ENCODE data around the gene SLC16A1.
"Not testable (repeated sequence)": the region's sequence is repeated elsewhere in the genome, so short reads cannot be mapped to it uniquely, and the experiment has no call there.

Gene SLC16A1

DNA sequence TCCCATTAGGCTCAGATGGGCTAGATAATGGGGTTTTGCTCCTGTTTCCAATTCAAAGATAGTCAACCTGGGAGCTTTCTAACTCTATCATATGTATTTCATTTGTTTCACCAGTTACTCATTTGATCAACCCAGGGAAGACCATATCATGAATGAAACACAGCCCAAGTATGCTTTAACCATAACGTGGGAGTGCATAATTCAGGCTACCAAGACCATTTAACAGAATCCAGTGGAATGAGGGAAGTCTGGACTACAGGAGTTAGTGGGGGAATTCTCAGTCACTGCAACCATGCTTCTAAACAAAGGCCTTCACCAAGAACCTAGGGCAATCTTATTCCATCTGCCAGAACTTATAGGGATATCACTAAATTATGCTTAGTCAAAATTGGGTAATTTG, 15.0 kb upstream of the SLC16A1 start:
- no peak for DNase-seq

DNA sequence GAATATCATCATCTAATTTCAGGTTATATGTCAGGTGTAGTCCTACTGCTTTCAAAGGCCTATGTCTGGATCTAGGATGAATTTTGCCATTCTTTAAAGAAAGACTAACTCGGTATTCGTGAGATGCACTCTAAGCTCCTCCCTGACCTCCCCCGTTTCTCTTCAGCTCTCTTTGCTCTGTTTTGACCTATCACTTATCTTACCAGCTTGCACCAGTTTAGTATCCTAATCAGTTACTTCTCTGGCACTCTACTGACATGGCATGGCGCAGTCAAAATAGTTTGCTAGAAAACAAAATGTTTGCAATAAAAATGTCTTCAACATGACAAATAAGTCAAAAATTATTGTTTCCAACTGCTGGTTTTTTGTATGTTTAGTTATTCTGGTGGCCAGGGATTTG, 8.4 kb upstream of the SLC16A1 start:
- DNase-seq: no peak

DNA sequence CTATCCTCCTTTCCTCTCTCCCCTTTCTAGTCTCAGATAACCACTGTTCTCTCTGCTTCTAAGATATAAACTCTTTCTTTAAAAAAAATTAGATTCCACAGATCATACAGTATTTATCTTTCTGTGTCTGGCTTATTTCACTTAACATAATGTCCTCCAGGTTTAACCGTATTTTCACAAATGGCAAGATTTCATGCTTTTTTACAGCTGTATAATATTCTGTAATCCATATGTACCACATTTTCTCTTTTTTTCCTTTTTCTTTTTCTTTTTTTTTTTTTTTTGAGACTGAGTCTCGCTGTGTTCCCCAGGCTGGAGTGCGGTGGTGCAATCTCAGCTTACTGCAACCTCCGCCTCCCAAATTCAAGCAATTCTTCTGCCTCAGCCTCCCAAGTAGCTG, 5.1 kb upstream of the SLC16A1 start:
- no peak for DNase-seq

DNA sequence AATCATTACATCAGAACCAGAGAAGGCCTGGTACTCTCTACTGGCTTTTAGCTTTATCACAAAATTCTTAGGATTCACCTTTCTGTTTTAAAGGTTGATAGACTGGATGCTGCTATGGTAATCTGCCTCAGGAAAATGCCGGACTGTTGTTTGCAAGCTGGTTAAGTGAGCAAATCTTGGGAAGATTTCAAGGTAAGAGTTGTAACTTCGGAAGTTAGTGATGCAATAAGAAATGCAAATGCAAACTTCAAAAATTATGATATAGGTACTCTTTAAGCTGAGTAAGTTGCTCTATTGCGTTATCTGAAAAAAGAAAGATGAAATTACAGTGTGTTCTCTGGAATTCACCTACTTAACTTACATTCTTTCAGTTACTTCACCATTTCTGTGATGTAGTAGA, 4.4 kb upstream of the SLC16A1 start:
- no peak for DNase-seq

DNA sequence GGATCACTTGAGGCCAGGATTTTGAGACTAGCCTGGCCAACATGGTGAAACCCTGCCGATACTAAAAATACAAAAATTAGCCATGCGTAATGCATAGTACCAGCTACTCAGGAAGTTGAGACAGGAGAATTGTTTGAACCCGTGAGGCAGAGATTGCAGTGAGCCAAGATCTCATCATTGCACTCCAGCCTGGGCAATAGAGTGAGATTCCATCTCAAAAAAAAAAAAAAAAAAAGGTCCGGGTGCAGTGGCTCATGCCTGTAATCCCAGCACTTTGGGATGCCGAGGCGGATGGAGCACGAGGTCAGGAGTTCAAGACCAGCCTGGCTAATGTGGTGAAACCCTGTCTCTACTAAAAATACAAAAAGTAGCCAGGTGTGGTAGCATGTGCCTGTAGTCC, 2.2 kb upstream of the SLC16A1 start:
- not testable (repeated sequence) for DNase-seq

DNA sequence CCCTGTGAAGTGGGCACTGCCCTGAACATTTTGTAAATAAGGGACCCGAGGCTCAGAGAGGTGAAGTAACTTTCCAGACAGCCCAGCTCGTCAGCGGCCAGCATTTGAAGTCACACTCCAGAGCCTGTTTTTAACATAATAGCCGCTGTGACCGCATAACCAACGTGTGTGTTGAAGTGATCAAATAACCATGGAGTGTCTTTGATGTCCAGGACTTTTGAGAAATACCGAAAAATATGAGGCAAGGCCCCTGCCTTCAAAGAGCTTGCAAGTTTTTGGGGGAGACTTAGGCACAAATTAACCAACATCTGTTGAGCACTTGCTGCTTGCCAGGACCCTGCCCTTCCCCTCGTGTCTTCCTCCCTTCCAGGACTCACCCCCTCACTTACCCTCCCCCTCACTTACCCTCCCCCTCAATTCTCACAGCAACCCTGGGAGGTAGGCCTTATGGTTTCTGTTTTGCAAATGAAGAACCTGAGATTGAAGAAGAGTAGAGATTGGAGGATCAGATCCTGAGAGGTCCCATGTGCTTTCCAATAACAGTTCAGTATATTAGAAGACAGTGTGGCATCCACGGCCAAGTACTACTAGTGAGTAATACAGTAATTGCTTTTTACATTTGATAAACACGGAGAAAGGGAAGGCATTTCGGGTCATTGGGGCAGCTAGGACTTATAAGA, 1.3 kb upstream of the SLC16A1 start:
- DNase-seq: peak in 4 of 5 experiments; percentile 9 to 95 (median 25)

DNA sequence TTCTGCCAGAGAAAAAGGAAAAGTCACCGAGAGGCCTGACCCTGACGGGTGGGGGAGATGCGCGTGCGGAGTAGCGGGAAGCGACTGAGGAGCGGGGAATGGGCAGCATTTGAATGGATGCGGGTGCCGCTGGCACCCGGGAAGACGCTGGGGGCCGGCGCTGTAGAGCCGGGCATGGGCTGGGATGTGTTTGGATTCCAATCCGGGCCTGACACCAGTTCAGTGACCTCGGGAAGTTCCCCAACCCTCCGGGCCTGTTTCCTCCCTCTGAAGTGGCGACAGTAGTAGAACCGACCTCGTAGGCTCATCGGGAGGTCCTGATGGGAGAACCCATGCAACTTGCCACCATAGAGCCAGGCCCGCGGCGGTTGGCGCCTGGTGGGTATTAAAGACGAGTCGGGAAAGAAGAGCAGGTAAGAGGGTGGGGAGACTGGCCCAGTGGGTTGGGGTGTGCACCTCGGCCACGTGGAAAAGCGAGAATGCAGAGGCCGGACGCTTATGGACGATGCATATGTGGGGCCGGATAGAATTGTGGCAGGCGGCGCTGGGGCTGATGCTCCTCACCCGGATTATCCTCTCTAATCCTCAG, 642 bp upstream of the SLC16A1 start:
- peak in 3 of 5 experiments; percentile 10 to 45 (median 19) for DNase-seq

DNA sequence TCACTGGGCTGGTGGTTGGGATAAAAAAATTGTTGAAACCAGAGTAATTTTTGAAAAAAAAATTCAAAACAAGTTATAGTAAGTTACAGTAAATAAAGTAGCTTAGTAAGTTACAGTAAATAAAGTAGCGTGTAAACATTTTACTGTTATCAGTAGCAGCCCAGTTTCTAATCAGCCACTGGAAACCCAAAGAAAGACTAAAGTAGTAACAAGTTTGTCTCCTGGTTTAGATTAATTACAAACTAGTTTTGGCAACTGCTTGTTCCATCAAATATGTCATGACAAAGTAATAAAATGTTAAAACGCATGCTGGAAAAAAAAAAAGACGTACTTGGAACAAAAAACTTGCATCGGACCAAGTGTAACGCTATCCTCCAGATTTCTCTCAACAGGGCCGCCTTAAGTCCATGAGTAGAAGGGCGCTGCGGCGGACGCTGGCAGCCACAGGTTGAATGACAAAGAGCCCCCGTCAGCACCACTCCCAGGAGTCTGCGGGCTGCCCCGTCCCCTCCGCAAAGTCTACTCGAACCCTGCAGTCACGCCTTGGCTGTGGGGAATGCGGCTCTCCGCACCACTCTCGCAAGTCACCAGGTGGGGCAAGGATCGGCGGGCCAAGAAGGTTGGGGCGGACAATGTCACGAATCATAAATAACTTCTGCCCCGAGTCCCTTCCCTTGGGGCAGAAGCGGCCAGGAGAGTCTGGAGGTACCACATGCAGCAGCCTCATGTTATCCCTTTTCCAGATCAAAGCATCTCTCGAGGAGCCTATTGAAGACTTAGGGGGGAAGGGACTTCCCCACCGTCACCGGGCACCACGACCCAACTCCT, 837 bp downstream of the SLC16A1 start:
- peak; percentile 19 to 83 (median 39) for DNase-seq

DNA sequence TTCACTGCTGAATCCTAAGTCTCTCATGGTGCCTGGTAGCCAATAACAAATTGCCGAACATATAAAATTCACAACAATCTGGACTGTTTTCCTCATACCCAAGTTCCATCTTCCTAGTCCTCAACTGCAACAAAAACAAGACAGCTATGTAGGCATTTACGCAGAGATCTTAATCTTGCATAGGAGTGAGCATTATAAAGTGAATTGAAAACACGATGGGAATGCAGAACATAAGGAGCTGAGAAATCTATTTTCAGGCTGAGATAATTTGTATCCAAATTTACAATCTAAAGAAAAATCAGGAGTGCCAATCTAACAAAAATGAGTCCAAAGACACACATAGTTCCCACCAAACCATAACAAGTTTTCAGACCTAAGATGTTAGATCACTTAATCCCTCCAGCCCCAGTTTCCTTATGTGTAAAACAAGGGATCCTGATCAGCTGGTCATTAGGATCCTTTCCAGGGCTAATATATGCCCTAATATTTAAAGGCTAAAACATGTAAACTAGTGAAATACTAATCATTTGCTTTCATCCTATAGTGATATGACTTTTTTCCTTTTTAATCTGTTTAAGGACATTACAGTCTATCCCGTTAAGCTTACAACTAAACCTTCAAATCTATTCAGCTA, 1.9 kb downstream of the SLC16A1 start:
- no peak for DNase-seq

DNA sequence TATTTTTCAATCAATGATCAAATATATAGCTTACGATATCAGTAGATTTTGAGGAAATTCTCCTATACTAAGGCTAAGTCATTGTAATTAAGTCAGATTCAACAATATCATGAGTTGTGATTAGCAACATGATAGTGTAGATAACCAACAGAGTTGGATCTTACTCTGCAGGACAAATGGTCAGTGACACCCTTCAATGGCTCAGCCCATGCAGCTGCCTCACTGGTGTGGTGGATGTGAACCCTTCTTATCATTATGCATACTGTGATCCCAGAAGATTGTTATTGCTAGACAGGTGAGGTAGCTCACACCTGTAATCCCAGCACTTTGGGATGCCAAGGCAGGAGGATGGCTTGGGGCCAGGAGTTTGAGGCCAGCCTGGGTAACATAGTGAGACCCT, 5.6 kb downstream of the SLC16A1 start:
- DNase-seq: no peak

DNA sequence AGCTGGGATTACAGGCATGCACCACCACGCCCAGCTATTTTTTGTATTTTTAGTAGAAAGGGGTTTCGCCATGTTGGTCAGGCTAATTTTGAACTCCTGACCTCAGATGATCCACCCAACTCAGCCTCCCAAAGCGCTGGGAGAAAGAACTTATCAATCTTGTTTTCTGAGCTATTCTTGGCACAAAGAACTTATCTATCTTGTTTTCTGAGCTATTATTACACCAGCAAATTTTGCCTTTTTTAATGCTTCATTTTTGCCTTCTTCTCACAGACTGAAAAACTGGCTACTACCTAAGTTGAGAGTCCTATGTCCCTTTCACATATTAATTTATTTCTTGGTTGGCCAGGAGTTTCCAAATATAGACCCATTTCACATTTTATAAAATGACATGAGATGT, 9.3 kb downstream of the SLC16A1 start:
- DNase-seq: no peak

DNA sequence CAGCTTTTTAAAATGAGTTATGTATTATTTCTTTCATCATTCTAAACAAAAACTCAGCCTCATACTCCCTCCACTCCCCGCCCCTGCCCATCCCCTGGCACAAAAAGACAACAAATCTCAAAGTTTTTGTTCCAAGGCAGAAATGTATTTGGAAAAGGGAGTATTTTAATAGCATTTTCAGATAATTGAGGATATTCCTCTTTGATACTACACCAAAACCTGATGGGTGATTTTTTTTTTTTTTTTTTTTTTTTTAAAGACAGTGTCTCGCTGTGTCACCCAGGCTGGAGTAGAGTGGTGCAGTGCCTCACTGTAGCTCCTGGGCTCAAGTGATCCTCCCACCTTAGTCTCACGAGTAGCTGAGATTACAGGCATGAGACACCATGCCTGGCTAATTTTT, 16.2 kb downstream of the SLC16A1 start:
- no peak for DNase-seq

DNA sequence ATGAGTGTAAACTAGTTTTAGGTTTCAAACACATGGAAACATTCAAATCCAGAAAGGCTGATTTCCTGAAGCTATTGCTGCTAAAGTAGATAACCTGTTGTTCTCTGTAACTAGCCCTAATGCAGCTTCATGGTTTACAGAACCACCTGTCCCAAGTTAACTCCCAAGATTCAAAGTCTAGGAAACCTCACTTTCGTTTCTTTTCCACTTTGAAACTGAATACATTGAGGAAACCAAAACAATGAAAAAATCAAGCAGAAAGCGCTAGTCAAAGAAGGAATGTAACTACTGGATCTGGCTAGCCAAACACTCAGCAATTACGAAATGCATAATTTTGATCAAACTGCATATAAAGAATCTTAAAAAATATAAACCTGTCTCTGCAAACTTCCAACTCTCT, 17.8 kb downstream of the SLC16A1 start:
- no peak for DNase-seq

DNA sequence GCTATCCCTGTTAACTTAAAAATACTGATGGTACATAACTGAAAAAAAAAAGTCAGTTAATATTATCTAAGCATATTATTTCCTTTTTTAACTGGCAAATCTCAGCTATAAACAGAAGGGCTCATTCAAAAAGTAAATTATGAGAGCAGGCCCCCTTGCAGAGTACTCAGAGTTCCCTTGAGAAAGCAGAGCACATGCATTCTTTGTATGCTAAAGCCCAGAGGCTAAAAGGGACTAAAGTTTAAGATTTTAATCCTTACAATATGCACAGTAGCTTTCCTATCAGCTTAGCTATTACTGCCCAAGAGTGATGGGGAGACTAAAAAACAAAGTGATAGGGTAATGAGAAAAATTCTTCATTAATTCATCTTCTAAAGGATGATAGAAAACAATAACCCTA, 18.5 kb downstream of the SLC16A1 start:
- no peak for DNase-seq

DNA sequence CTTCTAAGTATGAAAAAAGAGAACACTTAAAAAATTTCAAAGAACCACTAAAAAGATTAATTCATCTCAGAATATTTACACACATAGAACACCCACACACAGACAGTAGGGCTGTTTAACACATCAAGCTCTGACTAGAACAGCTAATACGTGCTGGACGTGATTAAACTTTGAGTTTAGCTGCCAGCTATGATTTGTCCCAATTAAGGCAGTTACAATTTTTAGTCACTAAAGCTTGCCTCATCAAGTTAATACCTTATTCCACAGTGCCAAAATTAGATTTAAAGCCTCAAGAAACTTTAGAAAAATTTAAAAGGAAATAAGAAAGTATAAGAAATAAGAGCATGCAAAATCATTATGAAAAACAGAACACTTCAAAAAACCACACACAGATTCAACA, 18.9 kb downstream of the SLC16A1 start:
- peak in 1 of 5 experiments; percentile 21 for DNase-seq

DNA sequence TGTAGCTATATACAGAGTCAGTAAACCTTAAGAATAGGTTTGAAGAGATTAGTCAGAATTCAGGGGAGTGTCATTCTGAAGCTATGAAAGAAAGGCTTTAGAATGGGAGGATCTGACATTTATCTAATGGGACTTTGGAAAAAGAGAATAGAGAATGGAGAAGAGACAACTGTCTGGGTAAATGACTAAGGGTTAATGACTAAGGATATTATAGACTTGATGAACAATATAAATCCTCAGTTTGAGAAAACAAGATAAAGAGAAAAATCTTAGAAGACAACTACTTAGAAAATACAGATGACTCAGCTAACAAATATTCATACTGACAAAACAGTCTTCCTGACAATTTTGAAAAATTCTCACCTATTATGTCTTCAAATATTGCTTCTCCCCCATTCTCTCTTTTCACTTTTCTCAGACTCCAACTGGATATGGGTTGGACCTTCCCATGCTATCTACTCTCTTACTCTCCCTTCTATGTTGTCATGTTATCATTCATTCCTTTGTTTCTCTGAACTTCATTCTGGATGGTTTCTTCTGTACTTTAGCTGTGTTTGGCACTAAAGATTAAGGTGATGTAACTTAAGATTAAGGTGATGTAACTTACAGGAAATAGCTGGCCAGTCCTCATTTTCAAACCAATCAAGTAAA, 20.4 kb downstream of the SLC16A1 start:
- DNase-seq: no peak

DNA sequence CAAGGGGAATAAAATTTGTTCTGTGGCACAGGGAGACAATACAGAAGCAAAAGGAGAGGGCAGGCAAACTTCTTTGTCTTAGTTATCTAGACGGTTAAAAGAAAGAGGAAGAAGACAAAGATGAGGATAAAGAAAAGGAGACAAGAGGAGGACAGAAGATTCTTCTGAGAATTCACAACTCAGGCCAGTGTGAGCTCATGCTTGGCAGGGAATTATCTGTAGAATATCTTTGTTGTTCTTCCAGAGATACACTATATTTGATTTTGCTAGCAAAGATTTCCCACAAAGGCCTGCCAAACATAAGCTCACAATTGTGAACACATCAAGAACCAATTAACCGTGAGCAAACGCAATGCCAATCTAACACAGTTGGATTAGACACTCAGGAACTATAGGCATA, 21.4 kb downstream of the SLC16A1 start:
- no peak for DNase-seq

DNA sequence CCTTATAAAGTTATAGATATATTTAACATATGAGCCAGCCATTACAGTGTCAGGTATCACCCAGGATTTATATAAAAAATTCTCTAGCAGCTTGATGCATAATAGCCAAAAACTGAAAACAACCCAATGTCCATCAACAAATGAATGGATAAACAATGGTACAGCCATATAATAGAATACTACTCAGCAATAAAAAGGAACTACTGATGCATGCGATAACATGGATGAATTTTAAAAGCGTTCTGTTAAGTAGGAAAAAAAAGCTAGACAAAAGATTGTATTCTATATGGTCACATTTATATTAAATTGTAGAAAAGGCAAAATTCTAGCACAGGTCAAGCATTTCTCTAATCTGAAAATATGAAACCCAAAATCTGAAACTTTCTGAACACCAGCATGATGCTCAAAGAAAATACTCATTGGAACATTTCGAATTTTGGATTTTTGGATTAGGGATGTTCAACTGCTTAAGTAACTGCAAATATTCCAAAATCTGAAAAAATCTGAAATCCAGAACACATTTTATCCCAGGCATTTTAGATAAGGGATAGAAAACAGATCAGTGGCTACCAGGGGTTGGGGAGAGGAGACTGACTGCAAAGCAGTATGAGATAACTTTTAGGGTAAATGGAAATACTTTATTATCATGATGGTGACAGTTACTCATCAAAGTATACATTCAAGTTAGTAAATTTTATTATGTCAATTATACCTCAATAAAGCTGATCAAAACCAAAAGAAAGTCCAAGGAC, 22.0 kb downstream of the SLC16A1 start:
- no peak for DNase-seq

DNA sequence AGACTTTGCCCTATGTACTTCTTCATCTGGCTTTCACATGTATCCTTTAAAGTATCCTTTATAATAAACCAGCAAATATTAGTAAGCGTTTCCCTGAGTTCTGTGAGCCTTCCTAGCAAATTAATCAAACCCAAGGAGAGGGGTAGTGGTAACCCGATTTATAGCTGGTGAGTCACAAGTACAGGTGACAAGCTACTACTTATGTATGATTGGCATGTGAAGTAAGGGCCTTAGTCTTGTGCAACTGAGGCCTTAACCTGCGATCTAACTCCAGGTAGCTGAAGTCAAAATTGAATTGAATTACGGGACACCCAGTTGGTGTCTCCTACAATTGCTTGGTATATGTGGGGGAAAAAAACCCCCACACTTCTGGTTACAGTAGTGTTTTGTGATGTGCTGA, 26.0 kb downstream of the SLC16A1 start:
- no peak for DNase-seq

DNA sequence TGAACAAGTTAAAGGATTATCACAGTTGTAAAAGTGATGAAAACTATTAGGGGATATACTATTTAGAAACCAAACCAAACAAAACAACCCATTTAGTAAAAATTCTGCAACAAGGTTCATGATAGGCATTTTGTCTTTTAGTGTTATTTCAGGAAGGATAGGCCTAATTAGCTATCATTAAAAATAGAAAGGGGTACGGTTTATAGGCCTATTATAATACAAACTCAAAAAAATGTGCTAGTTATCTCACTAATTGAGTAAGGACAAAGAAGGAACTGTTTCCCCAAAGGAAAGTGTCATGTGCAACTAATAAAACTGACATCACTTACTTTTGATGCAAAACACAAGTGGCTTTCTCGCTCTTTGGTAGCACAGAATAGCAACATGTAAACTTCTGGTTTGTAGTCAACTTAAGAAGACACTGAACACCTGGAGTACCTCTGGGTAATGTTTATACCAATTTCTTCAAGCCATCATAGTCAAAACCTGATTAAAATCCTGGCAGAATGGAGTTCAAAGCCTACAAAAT, 28.5 kb downstream of the SLC16A1 start:
- DNase-seq: no peak

DNA sequence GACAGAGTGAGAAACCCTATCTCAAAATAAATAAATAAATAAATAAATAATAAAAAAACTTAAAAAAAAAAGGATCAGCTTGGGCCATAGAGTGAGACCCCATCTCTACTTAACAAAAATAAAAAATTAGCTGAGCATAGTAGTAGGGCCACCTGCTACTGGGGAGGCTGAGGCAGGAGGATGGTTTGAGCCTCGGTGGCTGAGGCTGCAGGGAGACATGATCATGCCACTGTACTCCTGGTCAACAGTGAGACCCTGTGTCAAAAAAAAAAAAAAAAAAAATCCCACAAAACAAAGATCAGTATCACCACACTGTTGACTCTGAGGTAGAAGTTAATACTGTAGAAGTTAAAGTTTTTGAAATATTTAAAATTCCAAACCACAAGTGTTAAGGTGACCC, 29.1 kb downstream of the SLC16A1 start:
- no peak for DNase-seq

DNA sequence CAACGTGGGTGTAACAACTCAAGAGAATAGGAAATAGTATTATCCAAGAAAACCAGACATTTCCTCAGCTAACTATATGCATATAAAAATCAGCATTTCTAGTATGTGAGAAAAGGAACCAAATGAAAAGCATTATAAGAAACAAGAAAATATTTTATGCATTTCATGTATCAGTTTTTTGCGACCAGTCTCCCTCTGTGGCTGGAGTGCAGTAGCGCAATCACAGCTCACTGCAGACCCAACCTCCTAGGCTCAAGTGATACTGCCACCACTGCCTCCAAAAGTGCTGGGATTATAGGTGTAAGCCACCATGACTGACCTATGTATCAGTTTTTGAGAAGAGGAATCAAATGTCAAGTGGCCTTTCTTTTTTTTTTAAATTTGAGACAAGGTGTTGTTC, 31.0 kb downstream of the SLC16A1 start:
- DNase-seq: no peak

All from T-helper 2 cell (primary cell).